HG02970 (cell line): ENCODE measurements around the gene PCDHB13.
"Not testable (repeated sequence)": the region's sequence is repeated elsewhere in the genome, so short reads cannot be mapped to it uniquely, and the experiment has no call there.

Experiments used
- ATAC-seq: cut with Tn5 transposase; IDR thresholded peaks from one replicate; pipeline ENCODE4 v1.9.1; 2021; ENCODE audit warnings: mild to moderate bottlenecking, moderate library complexity, moderate number of reproducible peaks; ENCODE audit not compliant: unreplicated experiment, low FRiP score

Gene PCDHB13

DNA sequence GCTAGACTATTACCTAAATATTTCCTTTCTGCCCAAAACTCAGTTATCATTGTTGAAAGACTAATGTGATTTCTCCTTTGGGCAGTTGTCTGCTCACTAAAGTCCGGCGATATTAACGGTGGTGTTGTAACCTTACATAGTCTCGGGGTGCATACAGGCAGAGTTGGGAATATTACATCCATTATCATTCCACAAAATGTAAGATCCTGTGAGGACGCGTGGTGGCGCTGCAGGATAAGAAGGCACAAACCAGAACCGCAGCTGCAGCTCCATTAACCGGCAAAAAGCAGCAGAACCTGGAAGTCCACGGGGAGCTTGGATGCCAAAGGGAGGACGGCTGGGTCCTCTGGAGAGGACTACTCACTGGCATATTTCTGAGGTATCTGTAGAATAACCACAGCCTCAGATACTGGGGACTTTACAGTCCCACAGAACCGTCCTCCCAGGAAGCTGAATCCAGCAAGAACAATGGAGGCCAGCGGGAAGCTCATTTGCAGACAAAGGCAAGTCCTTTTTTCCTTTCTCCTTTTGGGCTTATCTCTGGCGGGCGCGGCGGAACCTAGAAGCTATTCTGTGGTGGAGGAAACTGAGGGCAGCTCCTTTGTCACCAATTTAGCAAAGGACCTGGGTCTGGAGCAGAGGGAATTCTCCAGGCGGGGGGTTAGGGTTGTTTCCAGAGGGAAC, at the start of gene PCDHB13:
PCDHB13 (plus strand) TSS at position 264 of the 684 bp plus-strand sequence; CDS start at position 469, 205 bp downstream.
- ATAC-seq: not testable (repeated sequence)

DNA sequence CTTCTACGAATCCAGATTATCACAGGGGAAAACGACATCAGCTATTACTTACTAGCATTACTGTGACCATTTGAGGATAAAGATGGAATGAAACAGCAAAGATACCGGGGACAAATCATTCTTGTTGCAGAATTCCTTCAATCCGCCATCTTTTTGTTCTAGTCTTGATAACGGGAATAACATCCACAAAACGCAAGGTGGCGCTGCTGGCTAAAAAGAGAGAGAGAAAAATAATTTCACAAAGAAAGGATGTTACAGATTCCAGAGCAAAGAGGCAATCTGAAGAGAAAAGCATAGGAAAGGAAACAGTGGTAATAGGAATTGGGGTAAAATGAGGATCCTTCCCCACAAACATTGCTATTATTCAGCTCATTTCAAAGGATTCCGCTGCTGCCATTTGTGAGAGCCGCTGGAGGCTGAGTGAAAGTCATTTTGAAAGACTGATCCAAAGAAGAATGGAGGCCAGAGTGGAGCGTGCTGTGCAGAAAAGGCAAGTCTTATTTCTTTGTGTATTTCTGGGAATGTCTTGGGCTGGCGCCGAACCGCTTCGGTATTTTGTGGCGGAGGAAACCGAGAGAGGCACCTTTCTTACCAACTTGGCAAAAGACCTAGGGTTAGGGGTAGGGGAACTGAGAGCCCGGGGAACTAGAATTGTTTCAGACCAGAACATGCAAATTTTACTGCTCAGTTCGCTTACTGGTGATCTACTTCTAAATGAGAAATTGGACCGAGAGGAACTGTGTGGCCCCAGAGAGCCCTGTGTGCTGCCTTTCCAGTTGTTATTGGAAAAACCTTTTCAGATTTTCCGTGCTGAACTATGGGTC, 41.1 kb upstream of the PCDHB13 start, which contains the start of gene PCDHB7:
PCDHB7 (plus strand) TSS at position 264 of the 824 bp plus-strand sequence; CDS start at position 456, 192 bp downstream.
- ATAC-seq: no peak

DNA sequence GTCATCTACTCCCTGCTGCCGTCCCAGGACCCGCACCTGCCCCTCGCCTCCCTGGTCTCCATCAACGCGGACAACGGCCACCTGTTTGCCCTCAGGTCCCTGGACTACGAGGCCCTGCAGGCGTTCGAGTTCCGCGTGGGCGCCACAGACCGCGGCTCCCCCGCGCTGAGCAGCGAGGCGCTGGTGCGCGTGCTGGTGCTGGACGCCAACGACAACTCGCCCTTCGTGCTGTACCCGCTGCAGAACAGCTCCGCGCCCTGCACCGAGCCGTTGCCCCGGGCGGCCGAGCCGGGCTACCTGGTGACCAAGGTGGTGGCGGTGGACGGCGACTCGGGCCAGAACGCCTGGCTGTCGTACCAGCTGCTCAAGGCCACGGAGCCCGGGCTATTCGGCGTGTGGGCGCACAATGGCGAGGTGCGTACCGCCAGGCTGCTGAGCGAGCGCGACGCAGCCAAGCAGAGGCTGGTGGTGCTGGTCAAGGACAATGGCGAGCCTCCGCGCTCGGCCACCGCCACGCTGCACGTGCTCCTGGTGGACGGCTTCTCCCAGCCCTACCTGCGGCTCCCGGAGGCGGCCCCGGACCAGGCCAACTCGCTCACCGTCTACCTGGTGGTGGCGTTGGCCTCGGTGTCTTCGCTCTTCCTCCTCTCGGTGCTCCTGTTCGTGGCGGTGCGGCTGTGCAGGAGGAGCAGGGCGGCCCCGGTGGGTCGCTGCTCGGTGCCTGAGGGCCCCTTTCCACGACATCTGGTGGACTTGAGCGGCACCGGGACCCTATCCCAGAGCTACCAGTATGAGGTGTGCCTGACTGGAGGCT, 39.2 kb upstream of the PCDHB13 start:
- not testable (repeated sequence) for ATAC-seq

- ATAC-seq: no peak
Measured at GRCh38 chr5:141175933-141176332, 37.8 kb upstream of the PCDHB13 start.

- ATAC-seq: not testable (repeated sequence)
Measured at GRCh38 chr5:141177577-141178191, 36.0 kb upstream of the PCDHB13 start, which contains the start of gene PCDHB8. PCDHB8 (plus strand) TSS chr5:141177790; CDS start chr5:141178035, 245 bp downstream.

DNA sequence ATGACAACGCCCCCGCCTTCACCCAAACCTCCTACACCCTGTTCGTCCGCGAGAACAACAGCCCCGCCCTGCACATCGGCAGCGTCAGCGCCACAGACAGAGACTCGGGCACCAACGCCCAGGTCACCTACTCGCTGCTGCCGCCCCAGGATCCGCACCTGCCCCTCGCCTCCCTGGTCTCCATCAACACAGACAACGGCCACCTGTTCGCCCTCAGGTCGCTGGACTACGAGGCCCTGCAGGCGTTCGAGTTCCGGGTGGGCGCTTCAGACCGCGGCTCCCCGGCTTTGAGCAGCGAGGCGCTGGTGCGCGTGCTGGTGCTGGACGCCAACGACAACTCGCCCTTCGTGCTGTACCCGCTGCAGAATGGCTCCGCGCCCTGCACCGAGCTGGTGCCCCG, 34.3 kb upstream of the PCDHB13 start:
- ATAC-seq: not testable (repeated sequence)

DNA sequence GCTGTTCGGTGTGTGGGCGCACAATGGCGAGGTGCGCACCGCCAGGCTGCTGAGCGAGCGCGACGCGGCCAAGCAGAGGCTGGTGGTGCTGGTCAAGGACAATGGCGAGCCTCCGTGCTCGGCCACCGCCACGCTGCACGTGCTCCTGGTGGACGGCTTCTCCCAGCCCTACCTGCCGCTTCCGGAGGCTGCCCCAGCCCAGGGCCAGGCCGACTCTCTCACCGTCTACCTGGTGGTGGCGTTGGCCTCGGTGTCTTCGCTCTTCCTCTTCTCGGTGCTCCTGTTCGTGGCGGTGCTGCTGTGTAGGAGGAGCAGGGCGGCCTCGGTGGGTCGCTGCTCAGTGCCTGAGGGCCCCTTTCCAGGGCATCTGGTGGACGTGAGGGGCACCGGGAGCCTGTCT, 33.8 kb upstream of the PCDHB13 start:
- ATAC-seq: not testable (repeated sequence)

- ATAC-seq: no peak
Measured at GRCh38 chr5:141180313-141180712, 33.4 kb upstream of the PCDHB13 start.

DNA sequence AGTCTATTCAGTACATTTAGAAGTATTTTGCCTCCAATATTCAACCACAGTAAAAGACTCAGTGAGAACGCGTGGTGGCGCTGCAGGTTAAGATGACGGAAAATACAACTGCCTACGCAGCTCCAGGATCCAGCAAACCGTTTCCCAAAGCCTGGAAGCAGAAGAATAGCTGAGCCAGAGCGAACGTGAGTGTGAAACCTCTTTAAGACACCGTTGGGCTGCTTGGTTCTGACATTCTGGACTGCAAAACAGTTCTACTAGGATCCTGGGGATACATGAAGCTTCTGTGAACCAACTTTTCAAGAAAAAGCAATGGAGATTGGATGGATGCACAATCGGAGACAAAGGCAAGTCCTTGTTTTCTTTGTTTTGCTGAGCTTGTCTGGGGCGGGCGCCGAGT, 31.5 kb upstream of the PCDHB13 start, which contains the start of gene PCDHB16:
PCDHB16 (plus strand) TSS at position 140 of the 400 bp plus-strand sequence; CDS start at position 313, 173 bp downstream.
- ATAC-seq: no peak

DNA sequence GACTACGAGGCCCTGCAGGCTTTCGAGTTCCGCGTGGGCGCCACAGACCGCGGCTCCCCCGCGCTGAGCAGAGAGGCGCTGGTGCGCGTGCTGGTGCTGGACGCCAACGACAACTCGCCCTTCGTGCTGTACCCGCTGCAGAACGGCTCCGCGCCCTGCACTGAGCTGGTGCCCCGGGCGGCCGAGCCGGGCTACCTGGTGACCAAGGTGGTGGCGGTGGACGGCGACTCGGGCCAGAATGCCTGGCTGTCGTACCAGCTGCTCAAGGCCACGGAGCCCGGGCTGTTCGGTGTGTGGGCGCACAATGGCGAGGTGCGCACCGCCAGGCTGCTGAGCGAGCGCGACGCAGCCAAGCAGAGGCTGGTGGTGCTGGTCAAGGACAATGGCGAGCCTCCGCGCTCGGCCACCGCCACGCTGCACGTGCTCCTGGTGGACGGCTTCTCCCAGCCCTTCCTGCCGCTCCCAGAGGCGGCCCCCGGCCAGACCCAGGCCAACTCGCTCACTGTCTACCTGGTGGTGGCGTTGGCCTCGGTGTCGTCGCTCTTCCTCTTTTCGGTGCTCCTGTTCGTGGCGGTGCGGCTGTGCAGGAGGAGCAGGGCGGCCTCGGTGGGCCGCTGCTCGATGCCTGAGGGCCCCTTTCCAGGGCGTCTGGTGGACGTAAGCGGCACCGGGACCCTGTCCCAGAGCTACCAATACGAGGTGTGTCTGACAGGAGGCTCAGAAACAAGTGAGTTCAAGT, 29.4 kb upstream of the PCDHB13 start:
- not testable (repeated sequence) for ATAC-seq

DNA sequence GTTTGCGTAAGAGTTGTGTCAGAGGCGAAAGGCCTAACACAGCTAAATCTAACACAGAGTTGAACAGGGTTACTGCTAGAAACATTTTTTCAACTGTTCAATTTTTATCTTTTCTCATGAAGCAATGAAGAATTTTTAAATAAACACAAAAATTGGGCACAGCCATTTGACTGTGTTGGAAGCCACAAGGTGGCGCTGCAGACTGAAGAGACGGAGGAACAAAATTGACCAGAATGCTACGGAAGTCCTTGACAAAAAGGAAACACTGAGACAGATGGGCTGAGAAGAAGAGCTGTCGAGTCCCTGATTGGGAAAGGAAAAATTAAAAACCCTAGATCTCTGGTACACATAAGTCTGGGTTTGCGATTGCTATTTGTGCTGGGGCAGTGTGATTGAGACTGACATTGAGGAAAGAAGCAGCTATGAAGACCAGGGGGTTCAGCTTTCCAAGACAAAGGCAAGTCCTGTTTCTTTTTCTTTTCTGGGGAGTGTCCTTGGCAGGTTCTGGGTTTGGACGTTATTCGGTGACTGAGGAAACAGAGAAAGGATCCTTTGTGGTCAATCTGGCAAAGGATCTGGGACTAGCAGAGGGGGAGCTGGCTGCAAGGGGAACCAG, 26.7 kb upstream of the PCDHB13 start, which contains the start of gene PCDHB9:
PCDHB9 (plus strand) TSS at position 265 of the 616 bp plus-strand sequence; CDS start at position 423, 158 bp downstream.
- ATAC-seq: no peak

DNA sequence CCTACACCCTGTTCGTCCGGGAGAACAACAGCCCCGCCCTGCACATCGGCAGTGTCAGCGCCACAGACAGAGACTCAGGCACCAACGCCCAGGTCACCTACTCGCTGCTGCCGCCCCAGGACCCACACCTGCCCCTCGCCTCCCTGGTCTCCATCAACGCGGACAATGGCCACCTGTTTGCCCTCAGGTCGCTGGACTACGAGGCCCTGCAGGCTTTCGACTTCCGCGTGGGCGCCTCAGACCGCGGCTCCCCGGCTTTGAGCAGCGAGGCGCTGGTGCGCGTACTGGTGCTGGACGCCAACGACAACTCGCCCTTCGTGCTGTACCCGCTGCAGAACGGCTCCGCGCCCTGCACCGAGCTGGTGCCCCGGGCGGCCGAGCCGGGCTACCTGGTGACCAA, 25.0 kb upstream of the PCDHB13 start:
- not testable (repeated sequence) for ATAC-seq

DNA sequence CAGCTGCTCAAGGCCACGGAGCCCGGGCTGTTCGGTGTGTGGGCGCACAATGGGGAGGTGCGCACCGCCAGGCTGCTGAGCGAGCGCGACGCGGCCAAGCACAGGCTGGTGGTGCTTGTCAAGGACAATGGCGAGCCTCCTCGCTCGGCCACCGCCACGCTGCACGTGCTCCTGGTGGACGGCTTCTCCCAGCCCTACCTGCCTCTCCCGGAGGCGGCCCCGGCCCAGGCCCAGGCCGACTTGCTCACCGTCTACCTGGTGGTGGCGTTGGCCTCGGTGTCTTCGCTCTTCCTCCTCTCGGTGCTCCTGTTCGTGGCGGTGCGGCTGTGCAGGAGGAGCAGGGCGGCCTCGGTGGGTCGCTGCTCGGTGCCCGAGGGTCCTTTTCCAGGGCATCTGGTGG, 24.6 kb upstream of the PCDHB13 start:
- not testable (repeated sequence) for ATAC-seq

DNA sequence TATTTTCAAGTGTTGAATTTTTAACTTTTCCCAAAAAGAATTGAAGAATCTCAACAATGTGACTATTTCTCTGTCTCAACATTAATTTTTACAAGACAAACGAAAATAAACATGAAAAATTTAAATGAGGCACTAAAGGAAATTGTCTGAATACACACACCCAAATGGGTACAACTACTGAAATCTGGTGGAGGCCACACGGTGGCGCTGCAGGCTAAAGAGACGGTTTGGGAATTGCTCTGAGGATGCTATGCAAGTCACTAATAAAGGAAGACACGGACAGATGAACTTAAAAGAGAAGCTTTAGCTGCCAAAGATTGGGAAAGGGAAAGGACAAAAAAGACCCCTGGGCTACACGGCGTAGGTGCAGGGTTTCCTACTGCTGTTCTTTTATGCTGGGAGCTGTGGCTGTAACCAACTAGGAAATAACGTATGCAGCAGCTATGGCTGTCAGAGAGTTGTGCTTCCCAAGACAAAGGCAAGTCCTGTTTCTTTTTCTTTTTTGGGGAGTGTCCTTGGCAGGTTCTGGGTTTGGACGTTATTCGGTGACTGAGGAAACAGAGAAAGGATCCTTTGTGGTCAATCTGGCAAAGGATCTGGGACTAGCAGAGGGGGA, 21.5 kb upstream of the PCDHB13 start, which contains the start of gene PCDHB10:
PCDHB10 (plus strand) TSS at position 244 of the 616 bp plus-strand sequence; CDS start at position 444, 200 bp downstream.
- ATAC-seq: no peak

- ATAC-seq: not testable (repeated sequence)
Measured at GRCh38 chr5:141194332-141194731, 19.4 kb upstream of the PCDHB13 start.

GRCh38 chr5:141196363-141196762, 17.4 kb upstream of the PCDHB13 start:
- ATAC-seq: no peak

DNA sequence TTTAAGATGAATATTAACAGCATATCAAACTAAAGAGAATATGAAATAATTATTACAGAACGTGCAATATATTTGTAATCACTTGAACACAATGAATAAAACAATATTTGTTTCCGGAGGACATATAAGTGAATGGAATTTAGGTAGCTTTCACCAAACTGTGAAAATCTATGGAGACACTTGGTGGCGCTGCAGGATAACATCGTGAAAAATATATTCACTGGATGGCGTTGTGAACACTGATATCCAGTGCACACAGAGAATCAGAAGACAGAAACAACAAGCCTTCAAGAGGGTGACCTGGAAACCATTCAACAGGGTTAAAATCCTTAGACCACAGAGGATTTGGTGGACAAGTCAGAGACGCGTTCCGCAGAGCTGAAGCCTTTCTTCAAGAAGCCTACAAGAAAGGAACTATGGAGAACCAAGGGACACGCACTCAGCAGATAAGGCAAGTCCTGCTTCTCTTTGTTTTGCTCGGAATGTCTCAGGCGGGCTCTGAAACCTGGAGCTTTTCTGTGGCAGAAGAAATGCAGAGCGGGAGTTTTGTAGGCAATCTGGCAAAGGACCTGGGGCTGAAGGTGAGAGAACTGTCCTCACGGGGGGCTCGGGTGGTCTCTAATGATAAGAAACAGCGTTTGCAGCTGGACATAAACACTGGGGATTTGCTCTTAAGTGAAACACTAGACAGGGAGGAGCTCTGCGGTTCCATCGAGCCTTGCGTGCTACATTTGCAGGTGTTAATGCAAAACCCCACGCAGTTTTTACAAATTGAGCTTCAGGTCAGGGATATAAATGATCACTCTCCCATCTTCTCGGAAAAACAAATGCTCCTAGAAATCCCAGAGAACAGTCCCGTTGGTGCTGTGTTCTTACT, 14.1 kb upstream of the PCDHB13 start, which contains the start of gene PCDHB11:
PCDHB11 (plus strand) TSS at position 269 of the 877 bp plus-strand sequence; CDS start at position 417, 148 bp downstream.
- ATAC-seq: no peak
